ENCODE data around the gene PGLYRP1.

GRCh38 chr19:45976178-45976577 lies 46.7 kb downstream of the PGLYRP1 start:
- TF ChIP-seq CTCF (IDR thresholded peaks at IDR 0.05) (no peak), POLR2A (IDR thresholded peaks at IDR 0.05; ENCODE audit: low read depth) (no peak)

All from esophagus muscularis mucosa (tissue), 3 donors.